NCI-H187 treated with DMSO at 0.1 percent for 48 hours (cell line): Measurements from ENCODE around the gene CDCA5.
A peak's percentile ranks its signal among the peaks of the same experiment; 100 is the strongest.
"Not testable (repeated sequence)": the region's sequence is repeated elsewhere in the genome, so short reads cannot be mapped to it uniquely, and the experiment has no call there.

ENCODE experiments used
- DNase-seq: peaks from one replicate; lab custom pipeline; 2025; lab: John Stamatoyannopoulos, UW

CDCA5 gene

GRCh38 chr11:65118891-65119669 is 35.2 kb upstream of the CDCA5 start:
- DNase-seq, result not testable (repeated sequence)

- DNase-seq, result no peak
These were observed 34.4 kb upstream of the CDCA5 start for GRCh38 chr11:65118097-65118837.

GRCh38 chr11:65117206-65118096 is 33.6 kb upstream of the CDCA5 start, which contains the start of gene ZNHIT2:
Gene ZNHIT2 (minus strand): TSS chr11:65117701. CDS start chr11:65117653, 48 bp downstream.
- DNase-seq, result peak; percentile 88

- no peak for DNase-seq
These were observed 32.7 kb upstream of the CDCA5 start for GRCh38 chr11:65116370-65117205.

GRCh38 chr11:65115361-65116082 is 31.7 kb upstream of the CDCA5 start:
- DNase-seq, result no peak

- DNase-seq, result no peak
These were observed 30.8 kb upstream of the CDCA5 start for GRCh38 chr11:65114538-65115171.

GRCh38 chr11:65113839-65114238 is 30.0 kb upstream of the CDCA5 start:
- no peak for DNase-seq

GRCh38 chr11:65113361-65113756 is 29.5 kb upstream of the CDCA5 start:
- DNase-seq, result no peak

GRCh38 chr11:65112546-65113360 is 28.9 kb upstream of the CDCA5 start:
- no peak for DNase-seq

- DNase-seq, result peak; percentile 51
These were observed 28.1 kb upstream of the CDCA5 start, which contains the start of gene TM7SF2 for GRCh38 chr11:65111744-65112545. Gene TM7SF2 (plus strand): TSS chr11:65111872. CDS start chr11:65112016, 144 bp downstream.

GRCh38 chr11:65111159-65111743 is 27.4 kb upstream of the CDCA5 start:
- no peak for DNase-seq

GRCh38 chr11:65110354-65110861 is 26.6 kb upstream of the CDCA5 start:
- peak; percentile 32 for DNase-seq

GRCh38 chr11:65109231-65110198 is 25.7 kb upstream of the CDCA5 start:
- no peak for DNase-seq

- no peak for DNase-seq
These were observed 24.8 kb upstream of the CDCA5 start for GRCh38 chr11:65108469-65109123.

GRCh38 chr11:65107751-65108468 is 24.1 kb upstream of the CDCA5 start:
- no peak for DNase-seq
